GM19397 (cell line): Measurements from ENCODE around the gene C4A.
"Not testable (repeated sequence)": the region's sequence is repeated elsewhere in the genome, so short reads cannot be mapped to it uniquely, and the experiment has no call there.

Source experiments
- ATAC-seq: cut with Tn5 transposase; IDR thresholded peaks from one replicate; pipeline ENCODE4 v1.9.1; 2021; ENCODE audit warnings: mild to moderate bottlenecking, moderate library complexity; ENCODE audit not compliant: unreplicated experiment

The C4A gene

DNA sequence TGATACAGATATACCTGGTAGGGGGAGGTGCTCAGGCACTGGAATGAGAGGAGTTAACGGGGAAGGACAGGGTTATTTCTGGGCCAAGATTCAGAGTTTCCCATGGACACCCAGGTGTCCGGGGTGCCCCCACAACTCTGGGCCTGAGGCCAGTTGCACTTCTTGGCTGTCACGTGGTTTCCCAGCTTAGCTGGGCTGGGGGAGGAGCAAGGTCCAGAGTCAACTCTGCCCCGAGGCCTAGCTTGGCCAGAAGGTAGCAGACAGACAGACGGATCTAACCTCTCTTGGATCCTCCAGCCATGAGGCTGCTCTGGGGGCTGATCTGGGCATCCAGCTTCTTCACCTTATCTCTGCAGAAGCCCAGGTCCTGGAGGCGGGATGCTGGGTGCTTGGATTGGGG, 32.7 kb downstream of the C4A start, which contains the start of gene C4B:
TSS of gene C4B (plus strand) at position 249 of the 400 bp plus-strand sequence. CDS start at position 300, 51 bp downstream.
- ATAC-seq, result not testable (repeated sequence)

DNA sequence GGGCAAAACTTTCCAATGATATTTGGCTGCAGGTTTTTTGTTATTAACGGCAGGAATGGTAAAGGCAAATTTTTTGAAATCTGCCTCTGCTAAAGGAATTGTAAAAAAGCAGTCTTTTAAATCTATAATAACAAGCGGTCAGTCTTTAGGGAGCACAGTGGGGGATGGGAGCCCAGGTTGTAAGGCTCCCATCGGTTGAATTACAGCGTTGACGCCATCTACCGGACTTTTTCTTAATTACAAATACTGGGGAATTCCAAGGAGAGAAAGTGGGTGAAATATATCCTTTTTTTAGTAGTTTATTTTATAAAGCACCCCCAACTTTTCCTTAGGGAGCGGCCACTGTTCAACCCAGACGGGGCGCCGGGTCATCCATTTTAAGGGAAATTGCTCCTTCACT, 40.2 kb downstream of the C4A start:
- ATAC-seq, result not testable (repeated sequence)

DNA sequence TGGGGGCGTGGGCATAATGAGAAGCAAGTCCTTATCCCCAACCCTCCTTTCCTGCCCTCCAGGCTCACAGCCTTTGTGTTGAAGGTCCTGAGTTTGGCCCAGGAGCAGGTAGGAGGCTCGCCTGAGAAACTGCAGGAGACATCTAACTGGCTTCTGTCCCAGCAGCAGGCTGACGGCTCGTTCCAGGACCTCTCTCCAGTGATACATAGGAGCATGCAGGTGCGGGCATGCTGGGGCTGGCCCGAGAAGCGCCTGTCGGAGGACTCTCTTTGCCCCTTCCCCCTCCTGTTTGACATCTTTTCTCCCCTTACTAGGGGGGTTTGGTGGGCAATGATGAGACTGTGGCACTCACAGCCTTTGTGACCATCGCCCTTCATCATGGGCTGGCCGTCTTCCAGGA, 46.8 kb downstream of the C4A start:
- ATAC-seq, result not testable (repeated sequence)

DNA sequence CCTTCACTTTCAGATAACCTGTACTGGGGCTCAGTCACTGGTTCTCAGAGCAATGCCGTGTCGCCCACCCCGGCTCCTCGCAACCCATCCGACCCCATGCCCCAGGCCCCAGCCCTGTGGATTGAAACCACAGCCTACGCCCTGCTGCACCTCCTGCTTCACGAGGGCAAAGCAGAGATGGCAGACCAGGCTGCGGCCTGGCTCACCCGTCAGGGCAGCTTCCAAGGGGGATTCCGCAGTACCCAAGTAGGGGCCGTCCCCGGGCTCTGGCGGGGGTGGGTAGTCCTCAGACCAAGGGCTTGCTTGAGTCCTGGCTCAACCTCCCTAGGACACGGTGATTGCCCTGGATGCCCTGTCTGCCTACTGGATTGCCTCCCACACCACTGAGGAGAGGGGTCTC, 47.7 kb downstream of the C4A start:
- ATAC-seq, result not testable (repeated sequence)

GRCh38 chr6:32035283-32036013, 53.6 kb downstream of the C4A start:
- ATAC-seq, result not testable (repeated sequence)

DNA sequence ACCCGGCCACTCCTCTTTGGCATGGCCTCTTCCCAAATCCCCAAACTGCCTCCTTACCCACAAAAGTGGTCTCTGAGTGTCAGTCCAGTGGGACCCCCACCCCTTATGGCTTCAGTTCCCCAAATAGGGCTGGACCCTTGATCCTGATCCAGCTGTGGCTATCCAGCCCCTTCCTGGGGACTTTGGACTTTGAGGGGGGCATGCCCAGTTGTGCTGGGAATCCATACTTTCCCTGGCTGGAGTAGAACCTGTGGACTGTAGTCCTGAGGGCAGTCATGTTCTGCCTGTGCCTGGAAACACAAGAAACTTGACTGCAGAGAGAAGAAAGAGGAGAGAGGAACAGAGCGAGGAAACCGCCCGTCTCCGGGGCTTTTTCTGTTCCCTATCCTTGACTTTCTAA, 55.3 kb downstream of the C4A start:
- ATAC-seq, result not testable (repeated sequence)

GRCh38 chr6:32037598-32038524, 56.0 kb downstream of the C4A start, which contains the start of gene CYP21A2:
Gene CYP21A2, plus strand, starts transcription at chr6:32038415. Its CDS starts 8 bp downstream, at chr6:32038423.
- ATAC-seq, result not testable (repeated sequence)

- not testable (repeated sequence) for ATAC-seq
These were observed 57.0 kb downstream of the C4A start for GRCh38 chr6:32038878-32039277.

DNA sequence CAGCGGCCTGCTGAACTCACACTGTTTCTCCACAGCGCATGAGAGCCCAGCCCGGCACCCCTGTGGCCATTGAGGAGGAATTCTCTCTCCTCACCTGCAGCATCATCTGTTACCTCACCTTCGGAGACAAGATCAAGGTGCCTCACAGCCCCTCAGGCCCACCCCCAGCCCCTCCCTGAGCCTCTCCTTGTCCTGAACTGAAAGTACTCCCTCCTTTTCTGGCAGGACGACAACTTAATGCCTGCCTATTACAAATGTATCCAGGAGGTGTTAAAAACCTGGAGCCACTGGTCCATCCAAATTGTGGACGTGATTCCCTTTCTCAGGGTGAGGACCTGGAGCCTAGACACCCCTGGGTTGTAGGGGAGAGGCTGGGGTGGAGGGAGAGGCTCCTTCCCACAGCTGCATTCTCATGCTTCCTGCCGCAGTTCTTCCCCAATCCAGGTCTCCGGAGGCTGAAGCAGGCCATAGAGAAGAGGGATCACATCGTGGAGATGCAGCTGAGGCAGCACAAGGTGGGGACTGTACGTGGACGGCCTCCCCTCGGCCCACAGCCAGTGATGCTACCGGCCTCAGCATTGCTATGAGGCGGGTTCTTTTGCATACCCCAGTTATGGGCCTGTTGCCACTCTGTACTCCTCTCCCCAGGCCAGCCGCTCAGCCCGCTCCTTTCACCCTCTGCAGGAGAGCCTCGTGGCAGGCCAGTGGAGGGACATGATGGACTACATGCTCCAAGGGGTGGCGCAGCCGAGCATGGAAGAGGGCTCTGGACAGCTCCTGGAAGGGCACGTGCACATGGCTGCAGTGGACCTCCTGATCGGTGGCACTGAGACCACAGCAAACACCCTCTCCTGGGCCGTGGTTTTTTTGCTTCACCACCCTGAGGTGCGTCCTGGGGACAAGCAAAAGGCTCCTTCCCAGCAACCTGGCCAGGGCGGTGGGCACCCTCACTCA, 57.7 kb downstream of the C4A start:
- not testable (repeated sequence) for ATAC-seq

GRCh38 chr6:32040299-32041049, 58.6 kb downstream of the C4A start:
- ATAC-seq, result not testable (repeated sequence)

DNA sequence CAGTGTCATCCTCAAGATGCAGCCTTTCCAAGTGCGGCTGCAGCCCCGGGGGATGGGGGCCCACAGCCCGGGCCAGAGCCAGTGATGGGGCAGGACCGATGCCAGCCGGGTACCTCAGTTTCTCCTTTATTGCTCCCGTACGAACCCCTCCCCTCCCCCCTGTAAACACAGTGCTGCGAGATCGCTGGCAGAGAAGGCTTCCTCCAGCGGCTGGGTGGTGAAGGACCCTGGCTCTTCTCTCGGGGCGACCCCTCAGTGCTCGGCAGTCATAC, 59.1 kb downstream of the C4A start:
- not testable (repeated sequence) for ATAC-seq

- not testable (repeated sequence) for ATAC-seq
These were observed 59.5 kb downstream of the C4A start for GRCh38 chr6:32041385-32041784.

DNA sequence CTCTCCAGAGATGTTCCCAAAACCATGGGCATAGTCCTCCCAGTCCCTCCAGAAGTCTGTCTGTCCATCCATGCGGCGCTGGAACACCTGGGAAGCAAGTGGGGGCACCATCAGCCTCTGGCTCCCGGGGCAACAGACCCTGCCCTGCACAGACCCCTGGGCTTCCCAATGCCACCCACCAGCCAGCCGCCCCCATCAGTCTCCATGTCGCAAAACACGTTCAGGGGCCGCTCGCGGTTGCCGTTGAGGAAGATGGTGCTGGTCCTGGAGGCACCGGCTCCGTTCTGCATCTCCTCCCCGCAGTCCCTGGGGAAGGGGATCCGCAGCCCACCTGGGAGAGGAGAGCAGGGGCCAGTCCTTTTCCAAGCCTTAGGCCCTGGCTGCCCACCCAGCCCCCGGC, 60.4 kb downstream of the C4A start:
- not testable (repeated sequence) for ATAC-seq

GRCh38 chr6:32043589-32044380, 61.9 kb downstream of the C4A start:
- not testable (repeated sequence) for ATAC-seq

DNA sequence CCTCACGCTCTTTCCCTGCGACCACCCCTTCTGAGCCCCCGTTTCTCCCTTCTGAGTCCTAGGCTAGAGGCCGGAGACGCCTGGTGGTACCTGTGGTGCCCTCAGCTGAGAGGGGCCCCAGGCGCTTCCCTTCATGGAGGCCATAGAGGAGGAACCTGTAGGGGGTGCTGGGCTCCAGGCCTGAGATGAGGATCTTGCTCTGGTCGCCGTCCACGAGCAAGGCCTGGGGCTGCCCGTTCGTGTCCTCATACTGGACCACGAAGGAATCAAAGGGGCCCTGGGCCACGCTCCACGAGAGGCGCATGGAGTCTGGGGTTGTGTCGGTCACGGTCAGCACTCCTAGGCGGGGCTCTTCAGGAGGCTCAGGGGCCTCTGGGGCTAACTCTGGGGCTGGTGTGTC, 63.1 kb downstream of the C4A start:
- not testable (repeated sequence) for ATAC-seq

GRCh38 chr6:32045811-32046449, 64.1 kb downstream of the C4A start:
- ATAC-seq, result no peak

DNA sequence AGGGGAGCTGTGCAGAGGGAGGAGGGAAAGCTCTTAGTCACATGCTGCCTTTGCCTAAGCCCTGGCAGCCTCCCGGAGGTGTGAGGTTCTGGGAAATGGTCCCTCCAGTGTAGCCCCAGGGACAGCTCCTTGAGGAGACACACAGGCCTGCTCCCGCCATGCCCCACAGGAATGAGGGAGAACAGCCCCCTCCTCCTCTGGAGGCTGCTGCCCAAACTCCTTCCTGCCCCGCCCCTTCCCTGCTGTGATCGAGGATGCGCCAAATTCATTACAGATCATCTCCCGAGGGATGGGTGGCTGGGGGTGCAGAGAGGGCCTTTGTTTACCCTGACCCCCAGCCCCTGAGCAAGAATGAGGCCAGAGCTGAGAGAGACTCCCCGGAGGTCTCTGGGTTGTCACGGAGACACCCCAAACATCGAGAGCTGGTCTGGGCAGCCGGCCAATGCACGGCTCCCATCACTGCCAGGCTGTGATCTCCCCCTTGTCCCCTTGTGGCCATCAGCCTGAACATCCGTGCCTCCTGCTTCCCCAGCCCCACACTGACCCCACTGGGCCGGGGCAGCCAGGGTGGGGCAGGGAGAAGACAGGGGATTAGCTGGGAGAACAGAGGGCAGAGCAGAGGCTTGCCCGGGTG, 64.7 kb downstream of the C4A start:
- ATAC-seq, result no peak

GRCh38 chr6:32047084-32047478, 65.2 kb downstream of the C4A start:
- ATAC-seq, result no peak
